Ascending aorta (tissue), 2 donors: Measurements from ENCODE around the gene EVA1A. TPM values are rescaled to one million over a fixed set of nuclear protein-coding genes. Genes with fewer than 3 reads are reported as not detected.

Experiments
- DNase-seq, 2 donors: peaks; one replicate each; pipeline ENCODE4 v3.0.0-alpha.2; 2019; ENCODE audit warnings: low spot score in 2 of 2
- H3K27ac ChIP-seq, 2 donors: fragments of 200-600 bp; sonication (generic); one replicate each; pipeline ENCODE4 v1.5.1; 2016 to 2017; ENCODE audit warnings: mild to moderate bottlenecking in 1 of 2
- H3K27me3 ChIP-seq: fragments of 200-600 bp; sonication (generic); one replicate; pipeline ENCODE4 v1.5.1; 2017
- H3K36me3 ChIP-seq, 2 donors: fragments of 200-600 bp; sonication (generic); one replicate each; pipeline ENCODE4 v1.5.1; 2016
- H3K4me1 ChIP-seq, 2 donors: fragments of 200-600 bp; sonication (generic); one replicate each; pipeline ENCODE4 v1.5.1; 2016 to 2017; ENCODE audit warnings: mild to moderate bottlenecking in 1 of 2
- H3K4me3 ChIP-seq, 2 donors: fragments of 200-600 bp; sonication (generic); one replicate each; pipeline ENCODE4 v1.5.1; 2016 to 2017; ENCODE audit warnings: mild to moderate bottlenecking in 1 of 2
- H3K9me3 ChIP-seq, 2 donors: fragments of 200-600 bp; sonication (generic); one replicate each; pipeline ENCODE4 v1.5.1; 2016
- intact Hi-C: fragments of 100-400 bp; cut with DNase I; formaldehyde crosslinking; loops from one replicate; pipeline ENCODE4 v1.15.1; 2023
- total RNA-seq: library from RNA; depleted of rRNA; stranded (reverse); fragments of >200 nt; gene quantifications from one replicate; pipeline ENCODE4 v1.1.0, GENCODE V29; 2016
- TF ChIP-seq, protein P1 (sequence below), 3 experiments: fragments of 200-600 bp in 2 of 3; fragments of 450-650 bp in 1 of 3; sonication (generic) in 2 of 3; IDR thresholded peaks; one replicate each; pipeline ENCODE4 v1.5.1; 2016 to 2019; ENCODE audit warnings: antibody characterized with exemption in 3 of 3, mild to moderate bottlenecking in 1 of 3, moderate library complexity in 1 of 3

Gene EVA1A
- total RNA-seq, 1 donor from 2014 or later: not detected

- Histone ChIP-seq H3K27me3 (no peaks in the 10 kb centered on the region), H3K4me3 (no peak overlapping the region), H3K9me3 (no peaks in the 10 kb centered on the region), H3K36me3 (no peaks in the 10 kb centered on the region), H3K4me1 (no peaks in the 10 kb centered on the region), H3K27ac (no peak overlapping the region)
- TF ChIP-seq, protein P1, sequence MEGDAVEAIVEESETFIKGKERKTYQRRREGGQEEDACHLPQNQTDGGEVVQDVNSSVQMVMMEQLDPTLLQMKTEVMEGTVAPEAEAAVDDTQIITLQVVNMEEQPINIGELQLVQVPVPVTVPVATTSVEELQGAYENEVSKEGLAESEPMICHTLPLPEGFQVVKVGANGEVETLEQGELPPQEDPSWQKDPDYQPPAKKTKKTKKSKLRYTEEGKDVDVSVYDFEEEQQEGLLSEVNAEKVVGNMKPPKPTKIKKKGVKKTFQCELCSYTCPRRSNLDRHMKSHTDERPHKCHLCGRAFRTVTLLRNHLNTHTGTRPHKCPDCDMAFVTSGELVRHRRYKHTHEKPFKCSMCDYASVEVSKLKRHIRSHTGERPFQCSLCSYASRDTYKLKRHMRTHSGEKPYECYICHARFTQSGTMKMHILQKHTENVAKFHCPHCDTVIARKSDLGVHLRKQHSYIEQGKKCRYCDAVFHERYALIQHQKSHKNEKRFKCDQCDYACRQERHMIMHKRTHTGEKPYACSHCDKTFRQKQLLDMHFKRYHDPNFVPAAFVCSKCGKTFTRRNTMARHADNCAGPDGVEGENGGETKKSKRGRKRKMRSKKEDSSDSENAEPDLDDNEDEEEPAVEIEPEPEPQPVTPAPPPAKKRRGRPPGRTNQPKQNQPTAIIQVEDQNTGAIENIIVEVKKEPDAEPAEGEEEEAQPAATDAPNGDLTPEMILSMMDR (IDR thresholded peaks at IDR 0.05): no peak
- intact Hi-C loops: no loop called here
- DNase-seq: no peak
Measured at GRCh38 chr2:75464348-75464946, 96.3 kb downstream of the EVA1A start.

DNA sequence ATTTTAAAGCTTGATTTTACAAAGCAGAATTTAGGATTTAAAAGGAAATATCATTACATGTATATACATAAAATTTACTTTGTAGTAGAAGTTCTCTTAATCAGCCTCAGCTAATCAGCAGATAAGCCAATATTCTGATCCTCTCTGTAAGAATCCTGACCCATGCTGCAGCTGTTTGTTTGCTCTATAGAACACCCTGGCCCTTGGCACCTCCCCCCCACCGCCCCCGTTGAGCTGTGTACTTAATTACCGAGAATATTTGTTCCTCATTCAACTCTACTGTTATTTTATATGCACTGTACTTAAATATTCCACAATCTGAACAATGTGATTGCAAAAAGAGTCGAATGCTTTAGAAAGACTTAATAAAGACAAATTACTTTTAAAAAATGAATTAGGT, 98.0 kb downstream of the EVA1A start:
- no peak for DNase-seq
- Histone ChIP-seq H3K27ac (no peak overlapping the region), H3K4me3 (no peak overlapping the region), H3K9me3 (no peaks in the 10 kb centered on the region), H3K4me1 (no peaks in the 10 kb centered on the region), H3K27me3 (no peaks in the 10 kb centered on the region), H3K36me3 (no peaks in the 10 kb centered on the region)
- TF ChIP-seq, protein P1 (IDR thresholded peaks at IDR 0.05): no peak
- intact Hi-C loops: no loop called here

DNA sequence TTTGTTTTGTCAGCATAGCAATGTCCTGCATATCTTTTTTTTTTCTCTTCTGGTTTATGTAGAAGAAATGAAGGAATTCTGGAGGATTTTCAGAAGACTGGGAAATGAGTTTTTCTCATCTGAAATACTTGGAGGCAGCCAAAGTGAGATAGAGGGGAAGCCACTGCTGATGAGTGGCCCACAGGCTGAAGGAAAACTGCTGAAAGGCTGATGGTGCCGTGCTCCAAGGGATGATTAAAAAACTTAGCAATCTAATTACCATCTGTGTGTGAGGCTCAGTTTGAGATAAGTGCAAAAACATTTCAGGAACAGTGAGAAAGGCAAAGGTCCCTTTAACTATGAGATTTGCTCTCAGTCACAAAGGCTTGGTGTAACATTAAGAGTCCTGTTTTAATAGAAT, 98.5 kb downstream of the EVA1A start:
- TF ChIP-seq, protein P1 (IDR thresholded peaks at IDR 0.05): no peak
- Histone ChIP-seq H3K4me3 (no peak overlapping the region), H3K4me1 (no peaks in the 10 kb centered on the region), H3K9me3 (no peaks in the 10 kb centered on the region), H3K36me3 (no peaks in the 10 kb centered on the region), H3K27me3 (no peaks in the 10 kb centered on the region), H3K27ac (no peak overlapping the region)
- DNase-seq: no peak
- intact Hi-C loops: no loop called here

DNA sequence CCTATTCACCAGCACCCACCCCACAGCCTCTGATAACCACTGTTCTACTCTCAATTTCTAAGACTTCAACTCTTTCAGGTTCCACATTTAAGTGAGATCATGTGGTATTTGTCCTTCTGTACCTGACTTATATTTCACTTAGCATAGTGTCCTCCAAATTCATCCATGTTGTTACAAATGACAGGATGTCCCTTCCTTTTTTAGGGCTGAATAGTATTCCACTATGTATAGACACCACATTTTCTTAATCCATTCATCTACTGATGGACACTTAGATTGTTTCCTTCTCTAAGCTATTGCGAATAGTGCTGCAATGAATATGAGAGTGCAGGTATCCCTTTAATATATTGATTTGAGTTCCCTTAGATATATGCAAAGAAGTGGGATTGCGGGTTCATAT, 100.1 kb downstream of the EVA1A start:
- Histone ChIP-seq H3K27me3 (no peaks in the 10 kb centered on the region), H3K9me3 (no peaks in the 10 kb centered on the region), H3K27ac (no peak overlapping the region), H3K36me3 (no peaks in the 10 kb centered on the region), H3K4me1 (no peaks in the 10 kb centered on the region), H3K4me3 (no peak overlapping the region)
- TF ChIP-seq, protein P1 (IDR thresholded peaks at IDR 0.05): no peak
- intact Hi-C loops: no loop called here
- no peak for DNase-seq

DNA sequence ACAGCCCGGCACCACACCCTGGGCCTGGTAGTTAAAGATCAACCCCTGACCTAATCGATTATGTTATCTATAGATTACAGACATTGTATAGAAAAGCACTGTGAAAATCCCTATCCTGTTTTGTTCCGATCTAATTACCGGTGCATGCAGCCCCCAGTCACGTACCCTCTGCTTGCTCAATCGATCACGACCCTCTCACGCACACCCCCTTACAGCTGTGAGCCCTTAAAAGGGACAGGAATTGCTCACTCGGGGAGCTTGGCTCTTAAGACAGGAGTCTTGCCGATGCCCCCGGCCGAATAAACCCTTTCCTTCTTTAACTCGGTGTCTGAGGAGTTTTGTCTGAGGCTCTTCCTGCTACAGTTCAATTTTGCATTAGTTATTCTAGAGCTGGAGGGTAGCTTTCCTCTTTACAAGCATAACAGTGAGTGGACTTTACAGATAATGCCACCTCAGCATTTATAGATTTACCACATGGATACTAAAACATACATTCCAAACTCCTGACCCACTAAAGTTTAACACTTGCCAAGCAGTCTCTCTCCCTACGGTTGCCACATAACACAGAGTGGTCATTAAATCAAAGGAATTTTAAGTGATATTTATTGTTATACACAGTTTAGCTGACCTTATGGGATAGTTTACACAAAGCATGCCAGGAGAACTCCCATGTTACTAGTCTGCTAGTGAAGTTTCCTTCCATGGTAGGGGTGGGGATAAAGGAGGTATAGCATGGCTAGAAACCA, 101.0 kb downstream of the EVA1A start:
- intact Hi-C loops: no loop called here
- Histone ChIP-seq H3K36me3 (no peaks in the 10 kb centered on the region), H3K4me1 (no peaks in the 10 kb centered on the region), H3K27ac (no peak overlapping the region), H3K4me3 (no peak overlapping the region), H3K27me3 (no peaks in the 10 kb centered on the region), H3K9me3 (no peaks in the 10 kb centered on the region)
- TF ChIP-seq, protein P1 (IDR thresholded peaks at IDR 0.05): no peak
- DNase-seq: no peak
